A549 (cell line): Measurements from ENCODE around the gene RAB26.

Experiments used
- CHD2 ChIP-seq: fragments of 150-350 bp; IDR thresholded peaks from 2 replicates; pipeline ENCODE4 v1.6.1; 2014; ENCODE audit warnings: low read length; ENCODE audit not compliant: partially characterized antibody
- EHMT2 ChIP-seq: fragments of 200-600 bp; sonication (generic); IDR thresholded peaks from 2 replicates; pipeline ENCODE4 v1.6.1; 2016; ENCODE audit warnings: antibody characterized with exemption, low read depth, mild to moderate bottlenecking, moderate library complexity
- ESRRA ChIP-seq: fragments of 150-350 bp; IDR thresholded peaks from 2 replicates; pipeline ENCODE4 v1.6.1; 2014; ENCODE audit warnings: mild to moderate bottlenecking, low read length, borderline replicate concordance
- FOSB ChIP-seq: fragments of 250-450 bp; sonication (Bioruptor Pico); IDR thresholded peaks from 2 replicates; pipeline ENCODE4 v1.5.0; 2020; ENCODE audit warnings: mild to moderate bottlenecking, moderate library complexity
- POLR2A ChIP-seq: IDR thresholded peaks from 2 replicates; pipeline ENCODE4 v1.6.1; 2012; ENCODE audit warnings: mild to moderate bottlenecking, low read length
- TF ChIP-seq, protein P1 (sequence below): fragments of 450-650 bp; IDR thresholded peaks from 2 replicates; pipeline ENCODE4 v1.6.1; 2014; ENCODE audit warnings: antibody characterized with exemption
- TF ChIP-seq, protein P2 (sequence below): fragments of 250-450 bp; sonication (Bioruptor Pico); IDR thresholded peaks from 2 replicates; pipeline ENCODE4 v1.5.0; 2021; ENCODE audit warnings: mild to moderate bottlenecking, moderate library complexity, borderline replicate concordance
- TF ChIP-seq, protein P3 (sequence below): fragments of >200 bp; sonication (Bioruptor Twin); formaldehyde crosslinking; IDR thresholded peaks from 3 replicates; pipeline ENCODE4 v1.5.1; 2016

DNA sequence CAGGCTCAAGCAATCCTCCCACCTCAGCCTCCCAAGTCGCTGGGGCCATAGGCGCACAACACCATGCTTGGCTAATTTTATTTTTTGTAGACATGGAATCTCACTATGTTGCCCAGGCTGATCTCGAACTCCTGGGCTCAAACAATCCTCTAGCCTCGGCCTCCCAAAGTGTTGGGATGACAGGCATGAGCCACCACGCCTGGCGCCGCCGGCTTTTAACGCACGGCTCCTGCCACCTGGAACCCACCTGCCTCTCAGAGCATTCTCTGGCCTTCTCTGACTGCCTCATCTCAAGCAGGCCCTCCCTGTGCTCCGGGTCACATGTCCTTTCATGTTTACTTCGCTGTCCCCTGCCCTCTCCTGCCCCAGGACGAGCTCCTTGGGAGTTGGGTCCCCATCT, 37.6 kb downstream of the RAB26 start:
- no peak for TF ChIP-seq ESRRA
- TF ChIP-seq, protein P1, sequence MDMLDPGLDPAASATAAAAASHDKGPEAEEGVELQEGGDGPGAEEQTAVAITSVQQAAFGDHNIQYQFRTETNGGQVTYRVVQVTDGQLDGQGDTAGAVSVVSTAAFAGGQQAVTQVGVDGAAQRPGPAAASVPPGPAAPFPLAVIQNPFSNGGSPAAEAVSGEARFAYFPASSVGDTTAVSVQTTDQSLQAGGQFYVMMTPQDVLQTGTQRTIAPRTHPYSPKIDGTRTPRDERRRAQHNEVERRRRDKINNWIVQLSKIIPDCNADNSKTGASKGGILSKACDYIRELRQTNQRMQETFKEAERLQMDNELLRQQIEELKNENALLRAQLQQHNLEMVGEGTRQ: no peak
- no peak for TF ChIP-seq CHD2
- TF ChIP-seq, protein P2, sequence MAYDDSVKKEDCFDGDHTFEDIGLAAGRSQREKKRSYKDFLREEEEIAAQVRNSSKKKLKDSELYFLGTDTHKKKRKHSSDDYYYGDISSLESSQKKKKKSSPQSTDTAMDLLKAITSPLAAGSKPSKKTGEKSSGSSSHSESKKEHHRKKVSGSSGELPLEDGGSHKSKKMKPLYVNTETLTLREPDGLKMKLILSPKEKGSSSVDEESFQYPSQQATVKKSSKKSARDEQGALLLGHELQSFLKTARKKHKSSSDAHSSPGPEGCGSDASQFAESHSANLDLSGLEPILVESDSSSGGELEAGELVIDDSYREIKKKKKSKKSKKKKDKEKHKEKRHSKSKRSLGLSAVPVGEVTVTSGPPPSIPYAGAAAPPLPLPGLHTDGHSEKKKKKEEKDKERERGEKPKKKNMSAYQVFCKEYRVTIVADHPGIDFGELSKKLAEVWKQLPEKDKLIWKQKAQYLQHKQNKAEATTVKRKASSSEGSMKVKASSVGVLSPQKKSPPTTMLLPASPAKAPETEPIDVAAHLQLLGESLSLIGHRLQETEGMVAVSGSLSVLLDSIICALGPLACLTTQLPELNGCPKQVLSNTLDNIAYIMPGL (CRISPR knock-in tag): no peak
- no peak for TF ChIP-seq EHMT2
- TF ChIP-seq, protein P3, sequence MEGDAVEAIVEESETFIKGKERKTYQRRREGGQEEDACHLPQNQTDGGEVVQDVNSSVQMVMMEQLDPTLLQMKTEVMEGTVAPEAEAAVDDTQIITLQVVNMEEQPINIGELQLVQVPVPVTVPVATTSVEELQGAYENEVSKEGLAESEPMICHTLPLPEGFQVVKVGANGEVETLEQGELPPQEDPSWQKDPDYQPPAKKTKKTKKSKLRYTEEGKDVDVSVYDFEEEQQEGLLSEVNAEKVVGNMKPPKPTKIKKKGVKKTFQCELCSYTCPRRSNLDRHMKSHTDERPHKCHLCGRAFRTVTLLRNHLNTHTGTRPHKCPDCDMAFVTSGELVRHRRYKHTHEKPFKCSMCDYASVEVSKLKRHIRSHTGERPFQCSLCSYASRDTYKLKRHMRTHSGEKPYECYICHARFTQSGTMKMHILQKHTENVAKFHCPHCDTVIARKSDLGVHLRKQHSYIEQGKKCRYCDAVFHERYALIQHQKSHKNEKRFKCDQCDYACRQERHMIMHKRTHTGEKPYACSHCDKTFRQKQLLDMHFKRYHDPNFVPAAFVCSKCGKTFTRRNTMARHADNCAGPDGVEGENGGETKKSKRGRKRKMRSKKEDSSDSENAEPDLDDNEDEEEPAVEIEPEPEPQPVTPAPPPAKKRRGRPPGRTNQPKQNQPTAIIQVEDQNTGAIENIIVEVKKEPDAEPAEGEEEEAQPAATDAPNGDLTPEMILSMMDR: no peak
- no peak for TF ChIP-seq POLR2A
- no peak for TF ChIP-seq FOSB (CRISPR knock-in tag)
